NCI-H748 (cell line): ENCODE results near the gene KCNK7.

Experiments
- DNase-seq: peaks from one replicate; lab custom pipeline; 2025; ENCODE audit not compliant: unreplicated experiment; lab: John Stamatoyannopoulos, UW

KCNK7 gene

DNA sequence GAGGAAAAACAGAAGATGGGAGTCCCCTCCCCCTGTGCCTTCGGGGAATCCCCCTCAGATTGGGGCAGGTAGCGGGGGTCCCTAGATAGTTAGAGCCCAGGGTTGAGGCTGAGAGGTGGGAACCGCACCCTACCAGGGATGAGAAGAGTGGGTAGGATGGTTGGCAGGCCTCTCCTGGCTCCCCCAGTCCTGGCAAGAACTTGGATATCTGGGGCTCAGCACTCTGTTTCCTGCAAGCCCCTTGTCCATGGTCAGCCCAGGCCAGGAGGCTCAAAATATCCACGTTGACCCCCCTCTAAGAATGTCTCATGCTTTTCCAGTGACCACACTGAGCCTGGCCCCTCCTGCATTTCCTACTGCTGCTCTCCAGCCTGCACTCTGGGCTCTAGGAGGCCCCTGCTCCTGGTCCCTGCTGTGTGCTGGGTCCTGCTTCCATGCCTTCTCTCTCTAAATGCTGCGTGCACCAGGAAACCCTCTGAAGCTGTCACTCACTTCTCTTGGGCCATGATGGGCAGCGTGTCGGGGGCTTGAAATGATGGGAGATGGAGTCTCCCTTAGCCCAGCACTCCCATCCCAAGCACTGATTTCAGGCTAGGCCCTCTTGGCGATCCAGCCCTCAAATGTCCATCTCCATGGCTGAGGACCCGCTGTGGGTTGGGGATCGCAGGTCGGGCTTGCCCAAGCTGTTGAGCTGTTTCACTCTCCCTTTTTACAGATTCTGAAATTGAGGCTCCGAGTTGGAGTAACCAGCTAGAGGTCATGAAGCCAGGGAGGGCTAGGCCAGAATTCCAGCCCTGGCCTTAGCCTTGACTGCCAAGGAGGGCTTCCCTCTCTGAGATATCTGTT is 16.4 kb upstream of the KCNK7 start:
- DNase-seq = no peak

DNA sequence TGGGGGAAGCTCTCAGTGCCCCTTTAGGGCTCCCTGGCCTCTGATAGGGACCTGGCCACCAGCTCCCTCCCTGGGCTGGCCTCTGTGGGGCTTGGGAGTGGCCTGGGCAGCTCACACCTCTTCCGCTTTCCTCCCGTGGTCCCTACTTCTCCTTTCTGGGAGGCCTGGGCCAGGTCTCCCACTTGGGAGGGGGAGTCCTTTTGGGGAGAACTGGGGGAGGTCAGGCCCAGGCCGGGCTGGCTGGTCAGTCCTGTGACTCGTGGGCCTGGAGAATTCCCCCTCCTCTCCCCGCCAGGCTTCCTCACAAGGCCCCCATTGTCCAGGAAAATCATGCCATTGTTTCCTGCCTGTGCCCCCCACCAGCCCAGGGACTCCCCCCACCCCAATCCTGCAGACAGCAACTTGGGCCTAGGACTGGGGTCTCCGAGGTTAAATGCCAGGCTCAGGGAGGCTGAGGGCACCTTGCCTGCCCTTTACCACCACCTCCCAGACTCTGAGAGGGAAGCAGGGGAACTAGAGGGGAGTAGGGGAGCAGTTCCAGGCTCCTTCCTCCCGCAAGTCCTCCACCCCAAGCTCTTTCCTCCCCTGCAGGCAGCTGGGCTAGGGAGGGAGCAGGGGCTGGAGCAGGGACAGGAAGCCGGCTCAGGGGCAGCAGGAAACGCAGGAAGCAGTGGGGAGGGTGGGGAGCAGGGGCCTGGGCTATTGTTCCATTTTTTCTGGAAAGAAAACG is 15.6 kb upstream of the KCNK7 start:
- no peak for DNase-seq

DNA sequence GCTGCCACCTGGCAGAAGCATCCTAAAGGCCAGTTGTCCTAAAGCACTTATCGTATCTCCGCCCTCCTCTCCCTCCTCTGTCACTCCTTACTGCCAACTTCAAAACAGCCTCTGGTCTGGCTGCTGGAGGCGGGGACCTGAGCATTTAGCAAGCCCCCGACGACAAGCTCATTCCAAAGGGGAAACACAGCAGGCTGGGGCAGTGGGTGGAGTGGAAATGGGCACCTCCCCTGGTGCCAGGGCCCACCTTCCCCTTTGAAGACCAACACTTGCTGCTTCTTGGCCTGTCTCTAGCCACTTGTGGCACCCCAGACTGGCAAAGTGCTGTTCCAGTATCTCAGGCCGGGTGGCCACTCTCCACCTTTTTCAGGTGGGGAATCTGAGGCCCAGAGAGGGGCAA is 14.8 kb upstream of the KCNK7 start:
- no peak for DNase-seq

DNA sequence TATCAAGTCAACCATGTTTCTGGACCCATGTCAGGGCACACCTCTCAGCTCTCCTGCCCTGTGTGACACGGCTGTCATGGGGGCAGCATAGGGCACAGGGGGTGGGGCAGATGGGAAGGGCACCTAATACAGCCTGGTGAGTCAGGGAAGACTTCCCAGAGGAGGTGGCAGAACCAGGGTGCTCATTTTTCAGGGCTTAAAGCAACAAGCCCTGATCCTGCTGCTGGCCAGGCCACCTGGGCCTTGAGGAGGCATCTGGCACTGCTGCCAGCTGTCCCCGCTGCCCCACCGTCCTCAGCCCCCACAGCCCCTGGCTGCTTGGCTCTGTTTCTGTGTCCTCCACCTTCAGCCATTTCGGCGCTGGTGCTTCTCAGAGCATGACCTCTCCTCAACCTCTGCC is 14.1 kb upstream of the KCNK7 start:
- no peak for DNase-seq

DNA sequence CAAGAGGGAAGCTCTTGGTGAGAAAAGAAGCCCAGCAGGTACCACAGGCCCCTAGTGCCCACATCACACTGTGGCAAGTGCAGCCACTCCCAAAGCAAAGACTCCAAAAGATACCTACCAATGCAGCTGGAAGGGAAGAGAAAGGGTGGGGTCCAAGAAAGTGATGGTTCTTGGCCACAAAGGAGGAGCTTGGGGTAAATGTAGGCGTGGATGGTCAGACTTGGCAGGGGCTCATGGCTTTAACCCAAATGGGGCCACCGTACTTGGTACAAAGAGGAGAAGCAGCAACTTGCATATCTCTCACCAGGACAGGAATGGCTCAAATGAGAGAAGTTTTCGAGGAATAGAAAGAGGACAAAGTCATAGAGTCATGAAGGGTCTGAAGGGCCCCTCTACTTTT is 13.6 kb upstream of the KCNK7 start:
- no peak for DNase-seq

DNA sequence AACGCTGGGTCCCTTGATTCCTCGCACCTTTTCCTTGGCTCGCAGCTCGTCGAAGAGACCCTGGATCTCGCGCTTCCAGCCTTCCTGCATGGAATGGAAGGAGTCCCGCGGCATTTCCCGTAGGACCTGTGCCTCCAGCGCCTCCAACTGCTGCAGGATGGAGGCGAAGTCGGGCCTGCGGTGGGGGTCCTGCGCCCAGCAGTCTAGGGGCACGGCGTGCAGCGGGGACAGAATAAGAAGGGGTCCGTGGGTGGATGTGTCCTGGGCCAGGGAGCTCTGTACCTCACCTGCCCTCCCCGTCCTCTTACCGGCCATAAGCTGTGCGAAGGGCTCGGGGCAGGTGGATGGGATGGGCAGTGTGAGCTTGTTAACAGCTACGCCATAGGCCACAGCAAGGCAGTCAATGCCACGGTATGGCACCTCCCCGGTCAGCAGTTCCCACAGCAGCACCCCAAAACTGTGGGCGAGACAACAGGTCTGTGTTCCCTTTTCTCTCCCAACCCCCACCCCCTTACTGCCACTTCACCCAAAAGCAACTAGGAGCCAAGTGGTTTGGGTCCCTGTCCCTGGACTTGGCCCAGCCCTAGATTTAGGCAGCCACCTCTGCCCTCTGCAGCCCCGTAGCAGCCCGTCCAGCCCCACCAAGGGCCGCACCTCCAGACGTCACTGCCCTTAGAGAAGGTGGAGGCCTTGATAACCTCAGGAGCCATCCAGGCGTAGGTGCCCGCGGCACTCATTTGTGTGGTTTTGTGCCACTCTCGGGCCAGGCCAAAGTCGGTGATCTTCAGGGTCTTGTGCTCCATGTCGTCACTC is 12.2 kb upstream of the KCNK7 start:
- no peak for DNase-seq

DNA sequence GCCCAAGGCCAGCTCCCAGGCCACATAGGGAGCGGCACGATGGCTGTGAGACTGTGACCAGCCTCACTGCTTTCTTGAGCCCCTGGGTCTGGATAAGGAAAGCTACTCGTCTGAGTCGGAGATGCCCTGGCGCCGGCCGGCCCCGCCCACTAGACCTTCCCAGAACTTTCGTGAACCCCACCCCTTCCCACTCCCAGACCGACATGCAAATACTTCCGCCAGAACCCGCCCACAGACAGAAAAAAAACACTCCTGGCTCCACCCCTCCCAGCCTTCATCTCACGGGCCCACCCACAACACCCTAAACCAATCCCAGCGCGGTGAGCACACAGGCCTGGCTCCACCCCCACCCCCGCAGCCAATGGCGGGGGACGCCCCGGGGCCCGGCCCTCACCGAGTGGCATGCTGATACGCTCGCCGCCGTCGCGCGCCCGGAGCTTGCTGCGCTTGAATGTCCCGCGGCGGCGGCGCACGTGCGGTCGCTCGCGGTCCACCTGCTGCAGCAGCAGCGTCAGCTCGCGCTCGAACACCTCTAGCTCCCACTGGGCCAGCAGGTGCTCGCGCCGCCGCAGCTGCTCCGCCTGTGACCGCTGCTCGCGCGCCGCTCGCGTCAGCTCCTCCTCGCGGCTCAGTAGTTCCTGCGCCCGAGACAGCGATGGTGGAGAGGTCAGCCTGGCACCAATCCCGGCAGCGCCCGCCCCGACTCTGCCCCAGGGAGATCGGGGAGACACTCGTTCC is 11.4 kb upstream of the KCNK7 start:
- DNase-seq = peak; percentile 86

DNA sequence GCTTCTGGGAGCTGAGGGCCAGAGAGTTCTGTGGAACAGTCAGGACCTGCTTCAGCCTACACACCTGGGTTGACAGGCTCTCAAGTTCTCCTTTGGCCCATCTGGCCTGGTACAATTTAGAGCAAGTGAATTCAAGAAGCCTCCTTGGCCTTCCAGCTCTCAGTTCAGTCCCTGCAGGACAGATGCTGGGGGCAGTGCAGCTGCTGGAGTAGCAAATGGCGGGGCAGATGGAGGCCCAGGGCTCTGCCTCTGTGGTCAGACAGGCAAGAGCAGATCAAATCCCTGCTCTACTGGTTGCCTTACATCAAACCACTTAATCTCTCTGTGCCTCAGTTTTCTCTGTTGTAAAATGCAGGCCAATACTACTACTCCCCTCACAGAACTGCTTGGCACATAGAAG is 8.7 kb upstream of the KCNK7 start:
- no peak for DNase-seq

DNA sequence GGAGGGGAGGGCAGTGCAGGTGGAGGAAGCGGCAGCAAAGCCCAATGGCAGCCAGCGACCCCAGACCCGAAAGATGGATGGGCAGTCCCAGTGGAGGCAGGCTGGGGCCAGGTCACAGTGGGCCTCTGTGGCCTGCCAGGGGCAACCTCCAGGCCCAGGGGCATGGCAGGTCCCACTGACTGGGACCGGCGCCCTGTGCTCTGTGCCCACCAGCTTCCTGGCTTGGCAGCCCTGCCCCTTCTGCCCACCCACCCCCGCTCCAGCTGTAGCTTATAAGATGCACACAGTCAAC is 4.3 kb upstream of the KCNK7 start:
- DNase-seq = no peak

DNA sequence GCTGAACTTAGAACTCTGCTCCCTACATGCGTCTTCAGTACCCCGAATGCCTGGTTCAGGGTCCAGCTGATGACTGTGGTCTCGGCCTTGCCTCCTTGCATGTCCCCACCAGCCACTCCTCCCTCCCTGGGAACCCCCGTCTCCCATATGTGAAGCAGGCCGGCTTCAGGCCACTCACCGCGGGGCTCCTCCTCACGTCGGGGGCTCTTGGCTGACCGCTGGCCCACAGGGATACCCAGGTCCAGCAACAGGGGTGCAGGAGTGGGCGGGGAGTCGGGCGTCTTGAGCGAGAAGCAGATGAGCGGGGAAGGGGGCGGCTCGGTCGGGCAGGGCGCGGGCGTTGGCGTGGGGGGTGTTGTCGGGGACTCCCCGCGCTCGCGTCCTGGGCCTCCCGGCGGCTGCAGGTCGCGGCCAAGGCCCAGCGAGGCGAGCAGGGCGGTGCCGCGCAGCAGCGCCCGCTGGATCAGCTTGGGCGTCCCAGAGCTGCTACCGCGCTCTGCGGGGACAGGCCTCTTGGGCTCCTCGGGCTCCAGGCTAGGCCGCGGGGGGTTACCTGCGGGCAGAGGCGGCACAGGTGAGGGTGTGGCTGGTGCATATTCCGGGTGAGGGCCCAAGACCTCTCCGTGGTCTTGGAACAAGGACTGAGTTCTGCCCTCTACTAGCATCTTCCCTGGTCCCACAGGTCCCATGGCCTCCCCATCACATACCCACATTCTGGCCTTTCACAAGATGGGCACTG is 3.8 kb upstream of the KCNK7 start:
- no peak for DNase-seq

DNA sequence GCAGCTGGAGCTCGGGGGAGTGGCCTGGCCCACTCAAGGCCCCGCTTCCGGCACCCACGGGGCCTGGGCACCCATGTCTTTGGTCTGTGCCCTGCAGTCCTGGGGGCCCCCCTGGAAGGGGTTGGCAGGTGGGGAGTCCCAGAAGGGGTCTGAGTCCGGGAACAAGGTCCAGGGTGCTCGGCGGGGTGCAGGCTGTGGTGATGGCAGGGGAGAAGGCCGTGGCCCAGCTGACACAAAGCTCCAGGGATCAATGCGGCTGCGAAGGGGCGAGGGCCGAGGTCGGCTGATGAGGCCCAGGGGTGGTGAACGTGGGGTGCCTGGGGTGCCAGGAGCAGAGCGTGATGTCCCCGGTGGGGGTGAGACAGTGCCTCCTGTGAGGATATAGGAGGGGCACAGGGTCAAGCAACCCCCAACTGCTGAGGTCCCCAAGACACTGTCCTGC is 2.7 kb upstream of the KCNK7 start:
- no peak for DNase-seq

DNA sequence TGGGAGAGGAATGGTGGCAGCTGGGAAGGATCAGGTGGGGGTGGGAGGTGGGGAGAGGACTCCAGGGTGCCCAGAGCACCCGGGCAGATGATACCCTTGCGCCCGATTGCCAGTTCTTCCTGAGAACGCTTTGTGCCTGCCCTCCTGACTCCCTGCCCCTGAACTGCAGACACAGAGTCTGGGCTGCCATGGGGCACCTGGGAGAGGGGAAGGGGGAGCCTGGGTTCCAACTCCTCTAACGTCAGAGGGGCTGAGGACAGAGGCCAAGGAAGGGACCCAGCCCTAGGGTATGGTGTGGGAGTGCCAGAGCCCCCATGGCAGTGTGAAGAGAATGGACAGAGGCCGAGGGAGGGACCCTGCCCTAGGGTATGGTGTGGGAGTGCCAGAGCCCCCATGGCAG is 920 bp upstream of the KCNK7 start:
- no peak for DNase-seq

DNA sequence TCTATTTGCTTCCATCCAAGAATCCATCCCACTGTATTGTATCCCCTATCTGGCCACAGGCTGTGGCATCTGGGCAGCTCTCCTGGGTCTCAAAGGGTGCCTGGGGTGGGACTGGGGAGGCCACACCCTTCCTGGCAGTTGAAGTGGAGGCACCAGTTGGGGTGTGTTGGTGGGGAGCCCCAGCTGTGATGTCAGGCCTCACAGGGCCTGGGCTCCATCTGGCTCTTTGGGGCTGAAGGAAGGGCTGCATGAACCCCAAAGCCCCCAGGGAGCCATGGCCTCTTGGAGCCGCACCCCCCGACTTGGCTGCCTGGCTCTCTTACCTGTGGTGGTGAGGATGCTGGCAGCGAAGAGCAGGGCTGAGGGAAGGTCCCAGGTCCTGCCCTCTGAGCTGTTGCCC is 469 bp downstream of the KCNK7 start:
- no peak for DNase-seq

DNA sequence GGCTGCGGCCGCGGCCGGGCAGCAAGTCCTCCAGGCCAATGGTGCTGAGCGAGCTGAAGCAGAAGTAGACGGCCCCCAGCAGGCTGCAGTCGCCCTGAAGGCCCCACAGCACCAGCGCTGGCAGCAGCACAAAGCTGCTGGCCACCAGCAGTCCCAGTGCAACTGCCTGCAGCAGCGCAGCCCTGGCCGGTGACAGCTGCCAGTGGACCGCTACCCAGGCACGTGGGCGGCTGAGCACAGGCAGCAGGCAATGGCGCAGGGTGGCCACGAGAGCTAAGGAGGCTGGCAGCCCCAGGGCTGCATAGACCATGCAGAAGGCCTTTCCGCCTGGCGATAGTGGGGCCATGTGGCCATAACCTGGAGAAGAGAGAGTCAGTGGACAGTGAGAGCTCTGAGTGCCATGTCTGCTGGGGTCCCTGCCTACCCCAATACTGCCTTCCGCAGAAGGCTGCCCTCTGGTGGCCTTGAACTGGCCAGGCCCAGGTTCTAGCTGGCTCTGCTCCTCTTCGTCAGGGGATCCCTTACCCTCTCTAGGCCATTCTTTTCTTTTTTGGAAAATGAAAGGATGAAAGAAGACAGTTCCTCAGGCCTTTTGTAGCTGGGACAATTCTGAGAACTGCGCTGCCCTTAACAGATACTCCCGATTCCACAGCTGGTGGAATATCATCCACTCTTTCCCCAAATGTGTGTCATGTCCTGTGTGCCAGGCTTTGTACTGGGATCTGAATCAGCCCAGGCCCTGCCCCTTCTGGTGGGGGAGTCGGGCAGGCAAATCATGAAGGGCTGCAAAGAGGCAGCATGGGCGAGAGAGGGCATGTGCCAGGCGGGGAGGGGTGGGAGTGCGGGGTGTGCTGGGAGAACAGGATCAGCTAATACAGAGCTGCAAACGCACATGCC is 1.8 kb downstream of the KCNK7 start:
- DNase-seq = peak; percentile 11

DNA sequence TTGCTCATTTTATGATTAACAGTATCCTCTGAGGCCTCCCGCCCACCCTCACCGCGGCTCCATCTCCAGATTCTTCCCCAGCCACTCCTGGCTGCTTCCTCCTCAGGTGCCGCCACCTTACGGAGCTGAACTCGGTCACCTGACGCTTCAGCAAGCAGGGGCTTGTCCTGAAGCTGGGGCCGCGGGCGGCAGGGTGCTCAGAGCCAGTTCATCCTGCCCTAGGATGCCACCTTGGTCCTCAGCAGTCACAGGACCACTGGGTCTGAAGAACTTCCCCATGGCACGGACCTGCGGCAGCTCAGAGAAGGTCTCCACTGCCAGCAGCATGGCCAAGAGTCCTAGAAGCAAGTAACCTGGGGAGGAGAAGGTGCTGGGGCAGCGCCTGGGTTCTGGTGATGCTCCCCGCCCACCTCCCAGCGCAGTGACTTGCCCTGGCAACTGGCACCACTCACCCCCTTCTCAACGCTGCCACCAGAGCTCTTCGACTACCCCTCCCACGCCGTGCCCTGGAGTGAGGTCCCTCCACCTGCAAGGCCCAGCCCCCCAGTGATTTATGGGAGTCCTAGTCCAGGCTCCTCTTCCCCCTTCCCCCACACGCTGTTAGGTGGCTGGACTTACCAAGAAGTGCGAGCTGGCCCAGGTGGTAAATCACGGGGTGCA is 2.6 kb downstream of the KCNK7 start:
- no peak for DNase-seq

DNA sequence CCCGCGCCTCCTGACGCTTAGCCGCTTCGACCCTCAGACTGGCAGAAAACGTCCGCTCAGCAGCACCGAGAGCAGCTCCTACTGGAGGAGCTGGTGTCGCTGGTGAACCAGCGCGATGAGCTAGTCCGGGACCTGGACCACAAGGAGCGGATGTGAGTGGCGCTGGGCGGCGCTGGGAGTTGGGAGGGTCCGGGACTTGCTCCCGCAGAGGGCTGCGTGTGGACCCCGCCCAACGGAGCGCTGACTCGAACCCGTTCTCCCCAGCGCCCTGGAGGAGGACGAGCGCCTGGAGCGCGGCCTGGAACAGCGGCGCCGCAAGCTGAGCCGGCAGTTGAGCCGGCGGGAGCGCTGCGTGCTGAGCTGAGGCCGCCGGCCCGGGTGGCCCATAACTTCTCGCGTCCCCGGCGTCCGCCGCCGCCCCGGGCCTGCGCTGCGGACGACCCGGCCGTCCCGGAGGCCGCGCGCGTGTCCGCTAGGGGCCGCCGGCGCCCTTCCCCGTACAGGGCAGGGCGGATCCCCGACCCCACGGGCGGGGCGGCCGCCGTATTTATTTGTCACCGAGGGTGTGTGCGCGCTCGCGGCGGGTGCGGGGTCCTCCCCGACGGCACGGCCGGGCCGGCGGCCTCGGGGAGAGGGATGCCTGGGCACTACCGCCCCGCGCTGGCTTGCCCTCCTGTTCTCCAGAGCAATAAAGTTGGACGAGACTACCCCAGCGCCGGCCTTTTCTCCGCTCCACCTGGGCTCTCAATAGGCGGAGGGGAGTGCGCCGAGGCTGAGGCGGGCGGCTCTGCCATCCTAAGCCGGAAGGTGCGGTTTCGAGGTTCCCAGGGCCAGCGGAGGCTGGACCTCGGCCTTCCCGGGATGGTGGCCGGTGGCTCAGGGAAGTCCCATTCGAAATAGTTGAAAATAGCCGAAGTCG is 3.4 kb downstream of the KCNK7 start:
- peak; percentile 47 for DNase-seq

DNA sequence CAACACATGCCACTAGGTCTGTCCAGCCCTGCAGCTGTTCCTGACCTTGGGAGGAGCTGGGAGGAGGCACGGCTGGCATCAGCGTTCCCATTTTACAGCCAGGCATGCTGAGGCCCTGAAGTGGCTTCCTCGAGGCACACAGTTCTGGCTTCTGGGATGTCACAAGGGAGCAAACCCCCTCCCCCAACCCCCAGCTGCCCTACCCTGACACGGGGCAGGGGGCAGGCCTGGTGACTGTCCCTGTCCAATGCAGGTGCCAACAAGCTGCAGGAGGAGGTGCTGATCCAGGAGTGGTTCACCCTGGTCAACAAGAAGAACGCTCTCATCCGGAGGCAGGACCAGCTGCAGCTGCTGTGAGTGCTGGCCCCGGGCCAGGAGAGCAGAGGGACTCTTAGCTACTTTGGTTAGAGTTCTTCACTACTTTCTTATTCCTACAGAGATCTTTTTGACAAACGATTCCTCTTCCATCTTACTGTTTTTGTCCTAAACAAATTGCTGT is 5.3 kb downstream of the KCNK7 start:
- no peak for DNase-seq
